GM12878 (cell line): ENCODE results near the gene ATP2A1. TPM values are rescaled to one million over a fixed set of nuclear protein-coding genes. Genes with fewer than 3 reads are reported as not detected.

Experiments
- ATAC-seq: fragments of 200-7000 bp; cut with Tn5 transposase; 3 replicates; pipeline ENCODE4 v1.9.1; 2020; ENCODE audit warnings: mild to moderate bottlenecking, moderate library complexity
- BruUV-seq: library from RNA; stranded (reverse); fragments of 400-500 nt; replicated peaks from 2 replicates; lab custom pipeline; 2021; lab: Mats Ljungman, UMichigan
- CTCF ChIA-PET: fragments of 300-600 bp; sonication (Branson Sonifier 250); formaldehyde crosslinking; extraction: SDS; loops from one replicate; lab custom pipeline; 2021; ENCODE audit warnings: inconsistent platforms; lab: Yijun Ruan, JAX
- POLR2A ChIA-PET: fragments of 350-600 bp; formaldehyde crosslinking; extraction: SDS; loops from one replicate; lab custom pipeline; 2021; ENCODE audit warnings: inconsistent platforms; lab: Charles Lee
- RAD21 ChIA-PET: fragments of 300-600 bp; sonication (Branson Sonifier 250); formaldehyde crosslinking; loops from one replicate; lab custom pipeline; 2023; ENCODE audit warnings: antibody characterized with exemption; ENCODE audit not compliant: unreplicated experiment; lab: Charles Lee
- SMC1A ChIA-PET: fragments of 300-600 bp; sonication (Branson Sonifier 250); formaldehyde crosslinking; loops from one replicate; lab custom pipeline; 2023; ENCODE audit not compliant: unreplicated experiment, uncharacterized antibody; lab: Charles Lee
- DNase-seq: peaks from one replicate; pipeline ENCODE4 v3.0.0-alpha.2; 2011; ENCODE audit warnings: low read depth, low spot score
- FAIRE-seq: peaks from 3 replicates; lab custom pipeline; 2011; peaks lifted over from hg19 to GRCh38; lab: Jason Lieb, UNC
- H2AFZ ChIP-seq: 2 replicates; pipeline ENCODE4 v1.6.0; 2011; ENCODE audit warnings: low read depth, low read length, control low read depth; ENCODE audit not compliant: control insufficient read depth
- H3K27ac ChIP-seq: 2 replicates; pipeline ENCODE4 v1.5.1; 2011; ENCODE audit warnings: control low read depth; ENCODE audit not compliant: control insufficient read depth, insufficient read depth
- H3K27me3 ChIP-seq, 2 experiments: replicated peaks in 1 of 2; 2 replicates each; pipeline versions ENCODE4 v1.6.0 to v1.6.1; 2011; ENCODE audit warnings: low read length in 1 of 2; ENCODE audit not compliant: control insufficient read depth in 2 of 2, insufficient read depth in 2 of 2
- H3K36me3 ChIP-seq, 2 experiments: 2 replicates each; pipeline ENCODE4 v1.5.1; 2011; ENCODE audit warnings: low read length in 1 of 2; ENCODE audit not compliant: control insufficient read depth in 2 of 2, insufficient read depth in 2 of 2
- H3K4me1 ChIP-seq: 2 replicates; pipeline ENCODE4 v1.6.1; 2011; ENCODE audit warnings: mild to moderate bottlenecking, low read length, moderate library complexity, mixed read lengths; ENCODE audit not compliant: control insufficient read depth, insufficient read depth
- H3K4me2 ChIP-seq: 2 replicates; pipeline ENCODE4 v1.6.0; 2011; ENCODE audit warnings: control low read depth; ENCODE audit not compliant: control insufficient read depth, insufficient read depth
- H3K4me3 ChIP-seq: fragments of 200-600 bp; sonication (generic); 2 replicates; pipeline ENCODE4 v1.5.1; 2016
- H3K79me2 ChIP-seq: 2 replicates; pipeline ENCODE4 v1.6.0; 2011; ENCODE audit warnings: low read length; ENCODE audit not compliant: control insufficient read depth, insufficient read depth
- H3K9ac ChIP-seq: 2 replicates; pipeline ENCODE4 v1.8.0; 2011; ENCODE audit warnings: low read length, control low read depth, mixed read lengths; ENCODE audit not compliant: control insufficient read depth, insufficient read depth
- H3K9me3 ChIP-seq: replicated peaks from 3 replicates; pipeline ENCODE4 v1.5.1; 2011; ENCODE audit warnings: mild to moderate bottlenecking, low read length; ENCODE audit not compliant: control insufficient read depth, insufficient read depth
- H4K20me1 ChIP-seq: 2 replicates; pipeline ENCODE4 v1.6.0; 2011; ENCODE audit not compliant: control insufficient read depth, insufficient read depth
- PBX3 ChIP-seq: IDR thresholded peaks from 2 replicates; pipeline ENCODE4 v1.6.1; 2011; ENCODE audit warnings: mild to moderate bottlenecking, low read depth, low read length, moderate library complexity; ENCODE audit not compliant: insufficient replicate concordance
- POLR2A ChIP-seq: IDR thresholded peaks from 2 replicates; pipeline ENCODE4 v1.6.1; 2011; ENCODE audit warnings: low read depth, mild to moderate bottlenecking, low read length
- POLR2AphosphoS5 ChIP-seq: IDR thresholded peaks from 2 replicates; pipeline ENCODE4 v1.6.1; 2011; ENCODE audit warnings: mild to moderate bottlenecking, low read length, inconsistent platforms
- ZBTB4 ChIP-seq: fragments of 450-650 bp; formaldehyde crosslinking; IDR thresholded peaks from 2 replicates; pipeline ENCODE4 v1.4.0; 2022; ENCODE audit warnings: mild to moderate bottlenecking, moderate library complexity
- ZZZ3 ChIP-seq: IDR thresholded peaks from 2 replicates; pipeline ENCODE4 v1.6.1; 2011; ENCODE audit warnings: low read depth; ENCODE audit not compliant: control insufficient read depth, insufficient read length
- WGBS: methylation state at CpG from one replicate; pipeline ENCODE4 v1.1.6; 2016; ENCODE audit warnings: low lambda C conversion rate; ENCODE audit not compliant: insufficient replicate concordance, insufficient coverage; ENCODE audit errors: missing lambda C conversion rate; 5-methylcytosine and 5-hydroxymethylcytosine counted together
- in situ Hi-C: fragments of 300-500 bp; cut with MboI; formaldehyde crosslinking; loops from 9 replicates; pipeline ENCODE4 v1.14.3; 2018; ENCODE audit warnings: mixed read lengths
- intact Hi-C: fragments of 100-400 bp; cut with micrococcal nuclease; formaldehyde crosslinking; loops from one replicate; pipeline ENCODE4 v1.14.2; 2022; ENCODE audit not compliant: unreplicated experiment
- polyA plus RNA-seq, 11 experiments: library from polyadenylated mRNA; depleted of rRNA in 4 of 11; unstranded in 6 of 11; stranded (reverse) in 5 of 11; fragments of >200 nt; fragmentation: Nextera tagmentation in 4 of 11; fragmentation: Illumina TruSeq in 1 of 11; extraction: Ambion mirVana in 4 of 11; extraction: Trizol in 1 of 11; gene quantifications; 1 replicate in 1 of 11; 2 replicates in 10 of 11; pipeline versions ENCODE4 v1.2.1 to v1.2.3, GENCODE V29; 2011 to 2016; ENCODE audit warnings: inconsistent platforms in 2 of 11, missing spikeins in 2 of 11, low read depth in 1 of 11
- total RNA-seq, 4 experiments: library from RNA; depleted of rRNA in 3 of 4; stranded (reverse); fragments of >200 nt in 3 of 4; fragmentation: Illumina TruSeq in 1 of 4; extraction: Trizol in 1 of 4; gene quantifications; 2 replicates each; pipeline versions ENCODE4 v1.2.1 to v1.2.3, GENCODE V29; 2013 to 2021

Gene ATP2A1
- total and polyA plus RNA-seq, 10 of the 15 experiments (the other 5 are each of a cell fraction or from before 2014, with no cell fraction given) = 0.13 to 1.7 (median 0.88) TPM

- H3K36me3 ChIP-seq = peaks cover 28 to 29% of the 10 kb centered on the region in 2 experiments
Measured at GRCh38 chr16:28839899-28840298, 38.4 kb upstream of the ATP2A1 start.

More at GRCh38 chr16:28839899-28840298, 38.4 kb upstream of the ATP2A1 start:
- POLR2A ChIA-PET = no interaction called here
- CTCF ChIA-PET = interaction anchor here (0.9 kb wide), 1 partner anchor 105 kb away, joined by 3 read pairs; no protein-coding TSS in a partner anchor
- Histone ChIP-seq H3K4me1 (peaks cover 4% of the 10 kb centered on the region), H3K79me2 (peaks cover 6% of the 10 kb centered on the region), H3K27me3 (no peaks in the 10 kb centered on the region), H3K27ac (no peak overlapping the region), H4K20me1 (no peaks in the 10 kb centered on the region), H3K4me3 (no peak overlapping the region), H3K4me2 (no peak overlapping the region), H3K9ac (no peak overlapping the region), H3K9me3 (no peaks in the 10 kb centered on the region), H2AFZ (no peak overlapping the region)
- RAD21 ChIA-PET = no interaction called here
- TF ChIP-seq PBX3 (no peak), POLR2A (peak; percentile 41), ZZZ3 (no peak), POLR2AphosphoS5 (peak; percentile 73), ZBTB4 (CRISPR knock-in tag) (no peak)
- no TSS peak for BruUV-seq
- intact Hi-C loops (no loop called here), in situ Hi-C loops (no loop called here)
- FAIRE-seq (no peak), ATAC-seq (no peak), DNase-seq (no peak)
- SMC1A ChIA-PET = no interaction called here
- WGBS = 91% methylated on average over 1 of the region's 1 CpG
